HepG2 (cell line): ENCODE results near the gene CRY1. TPM values are rescaled to one million over a fixed set of nuclear protein-coding genes. Genes with fewer than 3 reads are reported as not detected.

Experiments
- ATAC-seq: fragments of 200-7000 bp; cut with Tn5 transposase; 3 replicates; pipeline ENCODE4 v1.9.1; 2020; ENCODE audit warnings: mild to moderate bottlenecking, moderate library complexity
- BruUV-seq: library from RNA; stranded (reverse); fragments of 400-500 nt; replicated peaks from 2 replicates; lab custom pipeline; 2021; lab: Mats Ljungman, UMichigan
- CTCF ChIA-PET: fragments of 300-600 bp; formaldehyde crosslinking; extraction: SDS; loops from one replicate; lab custom pipeline; 2021; ENCODE audit warnings: low total read pairs, inconsistent platforms, low intra/inter-chr PET ratio; lab: Yijun Ruan, JAX
- POLR2A ChIA-PET: fragments of 350-600 bp; sonication (Branson Sonifier 250); formaldehyde crosslinking; loops from one replicate; lab custom pipeline; 2020; ENCODE audit warnings: antibody characterized with exemption, inconsistent platforms; lab: Yijun Ruan, JAX
- DNase-seq: peaks from one replicate; pipeline ENCODE4 v3.0.0-alpha.2; 2015; ENCODE audit warnings: low spot score
- FAIRE-seq: peaks from 3 replicates; lab custom pipeline; 2011; peaks lifted over from hg19 to GRCh38; lab: Jason Lieb, UNC
- H2AFZ ChIP-seq: one replicate; pipeline ENCODE4 v1.6.1; 2011; ENCODE audit warnings: low read length, inconsistent platforms
- H3K27ac ChIP-seq: fragments of 300-600 bp; 3 replicates; pipeline ENCODE4 v1.8.0; 2011; ENCODE audit warnings: mixed run types, mild to moderate bottlenecking, mixed read lengths, low read length, inconsistent platforms; ENCODE audit not compliant: insufficient read depth; ENCODE audit errors: extremely low read length
- H3K27me3 ChIP-seq, 2 experiments: fragments of 200-600 bp in 1 of 2; 2 replicates in 1 of 2; 3 replicates in 1 of 2; pipeline versions ENCODE4 v1.6.0 to v1.8.0; 2011; ENCODE audit warnings: low read length in 2 of 2, mild to moderate bottlenecking in 2 of 2, moderate library complexity in 2 of 2, inconsistent platforms in 1 of 2; ENCODE audit not compliant: insufficient read depth in 2 of 2, control insufficient read depth in 1 of 2
- H3K36me3 ChIP-seq, 2 experiments: fragments of 200-600 bp in 1 of 2; replicated peaks in 1 of 2; 2 replicates in 1 of 2; 3 replicates in 1 of 2; pipeline versions ENCODE4 v1.5.1 to v1.8.0; 2011; ENCODE audit warnings: low read length in 2 of 2, inconsistent platforms in 1 of 2; ENCODE audit not compliant: insufficient read depth in 2 of 2, control insufficient read depth in 1 of 2
- H3K4me1 ChIP-seq: 2 replicates; pipeline ENCODE4 v1.5.1; 2012; ENCODE audit warnings: low read length, inconsistent platforms; ENCODE audit not compliant: insufficient read depth
- H3K4me2 ChIP-seq: 2 replicates; pipeline ENCODE4 v1.6.0; 2011; ENCODE audit warnings: low read depth, low read length, inconsistent platforms
- H3K4me3 ChIP-seq, 3 experiments: fragments of 200-600 bp in 1 of 3; sonication (generic), shearing (Covaris generic) in 1 of 3; replicated peaks in 1 of 3; 2 replicates each; pipeline ENCODE4 v1.5.1; 2011 to 2016; ENCODE audit warnings: low read length in 3 of 3, inconsistent platforms in 2 of 3, low read depth in 2 of 3, mild to moderate bottlenecking in 2 of 3, control low read depth in 1 of 3, mixed read lengths in 1 of 3; ENCODE audit not compliant: insufficient read depth in 1 of 3
- H3K79me2 ChIP-seq: one replicate; pipeline ENCODE4 v1.6.1; 2011; ENCODE audit warnings: low read length, inconsistent platforms; ENCODE audit not compliant: insufficient read depth
- H3K9ac ChIP-seq: 2 replicates; pipeline ENCODE4 v1.6.0; 2011; ENCODE audit warnings: mild to moderate bottlenecking, low read depth, low read length, inconsistent platforms; ENCODE audit not compliant: insufficient read depth
- H3K9me3 ChIP-seq: 2 replicates; pipeline ENCODE4 v1.5.1; 2012; ENCODE audit warnings: mild to moderate bottlenecking, low read length
- H4K20me1 ChIP-seq: 2 replicates; pipeline ENCODE4 v1.6.0; 2011; ENCODE audit warnings: inconsistent platforms, mild to moderate bottlenecking, low read length, moderate library complexity; ENCODE audit not compliant: insufficient read depth
- DR1 ChIP-seq: sonication (generic); formaldehyde crosslinking; IDR thresholded peaks from 2 replicates; pipeline ENCODE4 v1.8.0; 2021; ENCODE audit warnings: mild to moderate bottlenecking, missing genetic modification reagents, inconsistent platforms
- HES4 ChIP-seq: sonication (generic); formaldehyde crosslinking; IDR thresholded peaks from 2 replicates; pipeline ENCODE4 v1.9.0; 2021; ENCODE audit warnings: mild to moderate bottlenecking, missing genetic modification reagents, borderline replicate concordance
- KAT8 ChIP-seq: IDR thresholded peaks from 2 replicates; pipeline ENCODE4 v1.6.1; 2016; ENCODE audit warnings: missing genetic modification reagents, missing compliant biosample characterization
- KLF16 ChIP-seq, 2 experiments: sonication (generic) in 1 of 2; formaldehyde crosslinking in 1 of 2; IDR thresholded peaks; 2 replicates each; pipeline versions ENCODE4 v1.6.1 to v1.8.0; 2016 to 2023; ENCODE audit warnings: missing genetic modification reagents in 2 of 2, missing compliant biosample characterization in 1 of 2
- NFATC3 ChIP-seq: sonication (generic); formaldehyde crosslinking; IDR thresholded peaks from 2 replicates; pipeline ENCODE4 v1.5.1; 2020; ENCODE audit warnings: mild to moderate bottlenecking, missing genetic modification reagents
- PITX1 ChIP-seq: sonication (generic); formaldehyde crosslinking; IDR thresholded peaks from 2 replicates; pipeline ENCODE4 v1.5.1; 2020; ENCODE audit warnings: mild to moderate bottlenecking, missing genetic modification reagents
- SCMH1 ChIP-seq: sonication (generic); formaldehyde crosslinking; IDR thresholded peaks from 2 replicates; pipeline ENCODE4 v1.9.0; 2021; ENCODE audit warnings: missing genetic modification reagents, mild to moderate bottlenecking, borderline replicate concordance
- SMC3 ChIP-seq: IDR thresholded peaks from 2 replicates; pipeline ENCODE4 v1.6.1; 2011; ENCODE audit warnings: low read length, improper control_type of control experiment
- U2AF1 ChIP-seq: fragments of 200-400 bp; formaldehyde crosslinking; optimal IDR thresholded peaks from 2 replicates; pipeline ENCODE3; 2017; ENCODE audit warnings: mild to moderate bottlenecking, low read depth, low read length
- ZNF180 ChIP-seq: sonication (generic); formaldehyde crosslinking; IDR thresholded peaks from 2 replicates; pipeline ENCODE4 v1.4.0; 2020; ENCODE audit warnings: low read depth, missing genetic modification reagents, borderline replicate concordance
- ZNF3 ChIP-seq: IDR thresholded peaks from 2 replicates; pipeline ENCODE4 v1.7.0; 2017; ENCODE audit warnings: inconsistent platforms
- ZNF570 ChIP-seq: sonication (generic); formaldehyde crosslinking; IDR thresholded peaks from 2 replicates; pipeline ENCODE4 v1.4.0; 2020; ENCODE audit warnings: mild to moderate bottlenecking, missing genetic modification reagents, borderline replicate concordance
- ZNF607 ChIP-seq: sonication (generic); formaldehyde crosslinking; IDR thresholded peaks from 2 replicates; pipeline ENCODE4 v1.5.1; 2020; ENCODE audit warnings: missing genetic modification reagents, mild to moderate bottlenecking, borderline replicate concordance
- ZNF850 ChIP-seq: sonication (generic); formaldehyde crosslinking; conservative IDR thresholded peaks from 2 replicates; pipeline ENCODE4 v1.9.0; 2021; ENCODE audit warnings: mild to moderate bottlenecking, missing genetic modification reagents
- ZNF878 ChIP-seq: sonication (generic); formaldehyde crosslinking; IDR thresholded peaks from 2 replicates; pipeline ENCODE4 v1.8.1; 2023; ENCODE audit warnings: mild to moderate bottlenecking, missing genetic modification reagents, moderate library complexity
- WGBS: methylation state at CpG from one replicate; pipeline ENCODE4 v1.1.6; 2017; ENCODE audit warnings: low lambda C conversion rate; 5-methylcytosine and 5-hydroxymethylcytosine counted together
- in situ Hi-C: cut with HindIII; loops from 2 replicates; pipeline ENCODE4 v1.10.0; 2017; ENCODE audit warnings: low pct_unique_long_range_greater_than_20kb; ENCODE audit not compliant: extremely low pct_ligation_motif_present
- intact Hi-C: fragments of 100-400 bp; cut with micrococcal nuclease; formaldehyde crosslinking; loops from one replicate; pipeline ENCODE4 v1.10.0; 2022; ENCODE audit not compliant: unreplicated experiment
- polyA plus RNA-seq, 8 experiments: library from polyadenylated mRNA; depleted of rRNA in 3 of 8; stranded (reverse) in 7 of 8; unstranded in 1 of 8; fragments of >200 nt; fragmentation: Illumina TruSeq in 4 of 8; extraction: Trizol in 4 of 8; gene quantifications; 2 replicates each; pipeline versions ENCODE4 v1.2.1 to v1.2.3, GENCODE V29; 2011 to 2016; ENCODE audit warnings: low read depth in 4 of 8, missing spikeins in 1 of 8, mixed read lengths in 1 of 8; ENCODE audit not compliant: insufficient read depth in 1 of 8
- total RNA-seq, 5 experiments: library from RNA; depleted of rRNA; stranded (reverse); fragments of >200 nt; fragmentation: Illumina TruSeq; extraction: Trizol; gene quantifications; 2 replicates each; pipeline ENCODE4 v1.2.3, GENCODE V29; 2016; ENCODE audit warnings: low read depth in 1 of 5
- TF ChIP-seq, protein P1 (sequence below): sonication (generic); formaldehyde crosslinking; IDR thresholded peaks from 2 replicates; pipeline ENCODE4; 2020; ENCODE audit warnings: missing genetic modification reagents, mild to moderate bottlenecking, borderline replicate concordance
- TF ChIP-seq, protein P2 (sequence below): sonication (generic); formaldehyde crosslinking; IDR thresholded peaks from 2 replicates; pipeline ENCODE4 v1.8.0; 2023; ENCODE audit warnings: mild to moderate bottlenecking, missing genetic modification reagents

Gene CRY1
- total and polyA plus RNA-seq, 2 of the 13 experiments (the other 11 are each of a cell fraction or from before 2014, with no cell fraction given): 11.4 to 13.9 TPM

DNA sequence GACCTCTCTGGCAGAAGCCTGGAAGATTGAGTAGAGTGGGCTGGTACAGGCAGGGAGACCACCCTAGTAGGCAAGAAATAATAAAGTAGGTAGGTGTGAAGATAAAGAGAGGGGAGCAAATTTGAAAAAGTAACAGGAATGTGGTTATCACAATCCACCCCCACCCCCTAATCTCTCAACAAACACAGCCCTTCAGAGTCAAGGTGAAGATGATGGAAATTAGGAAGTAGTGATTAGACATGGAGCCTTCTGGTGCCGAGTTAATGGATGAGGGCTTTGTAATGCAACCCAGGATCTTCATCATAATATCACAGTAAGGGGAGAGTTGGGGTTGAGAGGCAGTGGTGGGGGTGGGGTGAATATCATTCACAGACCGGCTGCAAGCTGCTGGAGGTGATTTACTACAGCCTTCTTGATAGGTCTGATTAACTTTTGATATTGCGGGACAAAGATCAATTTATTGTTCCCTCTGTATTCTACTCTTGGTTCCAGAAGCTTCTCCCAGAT lies 29.2 kb upstream of the CRY1 start:
- WGBS: 35% methylated on average over 3 of the region's 3 CpGs
- no peak for FAIRE-seq
- CTCF ChIA-PET: no interaction called here

More for the DNA sequence above, 29.2 kb upstream of the CRY1 start:
- no peak overlapping the region for H3K4me3 ChIP-seq
- intact Hi-C loops (no loop called here), in situ Hi-C loops (no loop called here)
- no peaks in the 10 kb centered on the region for H3K36me3 ChIP-seq
- H3K4me1 ChIP-seq: no peaks in the 10 kb centered on the region
- BruUV-seq: no TSS peak
- no peaks in the 10 kb centered on the region for H4K20me1 ChIP-seq
- peaks cover 0 to 20% of the 10 kb centered on the region in 2 experiments; a peak in 2 of 5 replicates for H3K27me3 ChIP-seq
- no peak overlapping the region for H2AFZ ChIP-seq
- H3K9me3 ChIP-seq: no peaks in the 10 kb centered on the region
- H3K4me2 ChIP-seq: no peak overlapping the region
- no peaks in the 10 kb centered on the region for H3K79me2 ChIP-seq
- H3K27ac ChIP-seq: no peak overlapping the region
- no peak for DNase-seq
- ATAC-seq: no peak
- H3K9ac ChIP-seq: no peak overlapping the region
- POLR2A ChIA-PET: no interaction called here
- TF ChIP-seq ZNF3: no peak
- TF ChIP-seq DR1: no peak
- TF ChIP-seq NFATC3 (CRISPR knock-in tag): no peak
- no peak for TF ChIP-seq ZNF607 (CRISPR knock-in tag)
- TF ChIP-seq KAT8 (CRISPR knock-in tag): no peak
- TF ChIP-seq ZNF180: no peak
- no peak for TF ChIP-seq ZNF570 (CRISPR knock-in tag)
- TF ChIP-seq, protein P1, sequence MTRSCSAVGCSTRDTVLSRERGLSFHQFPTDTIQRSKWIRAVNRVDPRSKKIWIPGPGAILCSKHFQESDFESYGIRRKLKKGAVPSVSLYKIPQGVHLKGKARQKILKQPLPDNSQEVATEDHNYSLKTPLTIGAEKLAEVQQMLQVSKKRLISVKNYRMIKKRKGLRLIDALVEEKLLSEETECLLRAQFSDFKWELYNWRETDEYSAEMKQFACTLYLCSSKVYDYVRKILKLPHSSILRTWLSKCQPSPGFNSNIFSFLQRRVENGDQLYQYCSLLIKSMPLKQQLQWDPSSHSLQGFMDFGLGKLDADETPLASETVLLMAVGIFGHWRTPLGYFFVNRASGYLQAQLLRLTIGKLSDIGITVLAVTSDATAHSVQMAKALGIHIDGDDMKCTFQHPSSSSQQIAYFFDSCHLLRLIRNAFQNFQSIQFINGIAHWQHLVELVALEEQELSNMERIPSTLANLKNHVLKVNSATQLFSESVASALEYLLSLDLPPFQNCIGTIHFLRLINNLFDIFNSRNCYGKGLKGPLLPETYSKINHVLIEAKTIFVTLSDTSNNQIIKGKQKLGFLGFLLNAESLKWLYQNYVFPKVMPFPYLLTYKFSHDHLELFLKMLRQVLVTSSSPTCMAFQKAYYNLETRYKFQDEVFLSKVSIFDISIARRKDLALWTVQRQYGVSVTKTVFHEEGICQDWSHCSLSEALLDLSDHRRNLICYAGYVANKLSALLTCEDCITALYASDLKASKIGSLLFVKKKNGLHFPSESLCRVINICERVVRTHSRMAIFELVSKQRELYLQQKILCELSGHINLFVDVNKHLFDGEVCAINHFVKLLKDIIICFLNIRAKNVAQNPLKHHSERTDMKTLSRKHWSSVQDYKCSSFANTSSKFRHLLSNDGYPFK (CRISPR knock-in tag): no peak
- TF ChIP-seq U2AF1: no peak
- no peak for TF ChIP-seq ZNF850 (CRISPR knock-in tag)
- no peak for TF ChIP-seq SMC3
- no peak for TF ChIP-seq ZNF878
- TF ChIP-seq PITX1 (CRISPR knock-in tag): no peak
- no peak for TF ChIP-seq HES4 (CRISPR knock-in tag)
- TF ChIP-seq, protein P2, sequence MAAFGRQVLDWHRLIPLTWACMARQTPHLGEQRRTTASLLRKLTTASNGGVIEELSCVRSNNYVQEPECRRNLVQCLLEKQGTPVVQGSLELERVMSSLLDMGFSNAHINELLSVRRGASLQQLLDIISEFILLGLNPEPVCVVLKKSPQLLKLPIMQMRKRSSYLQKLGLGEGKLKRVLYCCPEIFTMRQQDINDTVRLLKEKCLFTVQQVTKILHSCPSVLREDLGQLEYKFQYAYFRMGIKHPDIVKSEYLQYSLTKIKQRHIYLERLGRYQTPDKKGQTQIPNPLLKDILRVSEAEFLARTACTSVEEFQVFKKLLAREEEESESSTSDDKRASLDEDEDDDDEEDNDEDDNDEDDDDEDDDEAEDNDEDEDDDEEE (CRISPR knock-in tag): no peak
- TF ChIP-seq KLF16 (CRISPR knock-in tag; IDR thresholded peaks at IDR 0.05): no peak
- TF ChIP-seq SCMH1 (CRISPR knock-in tag): no peak
